HEK293 (cell line): ENCODE results near the gene ATP2C1.
A peak's percentile ranks its signal among the peaks of the same experiment; 100 is the strongest.

ENCODE experiments used
- AEBP2 ChIP-seq: fragments of 450-650 bp; formaldehyde crosslinking; IDR thresholded peaks from 2 replicates; pipeline ENCODE4 v1.5.1; 2016; ENCODE audit warnings: missing biosample characterization, missing genetic modification characterization, borderline replicate concordance
- ATF2 ChIP-seq: fragments of 450-650 bp; formaldehyde crosslinking; IDR thresholded peaks from 2 replicates; pipeline ENCODE4 v1.5.1; 2016; ENCODE audit warnings: missing biosample characterization, missing genetic modification characterization, low read depth
- BCL11B ChIP-seq: fragments of 450-650 bp; formaldehyde crosslinking; IDR thresholded peaks from 2 replicates; pipeline ENCODE4 v1.5.1; 2016; ENCODE audit warnings: low read depth, missing biosample characterization, missing genetic modification characterization
- CTCF ChIP-seq: fragments of 450-650 bp; formaldehyde crosslinking; IDR thresholded peaks from 2 replicates; pipeline ENCODE4 v1.5.1; 2016; ENCODE audit warnings: missing biosample characterization, missing genetic modification characterization
- KLF7 ChIP-seq: fragments of 450-650 bp; formaldehyde crosslinking; IDR thresholded peaks from 2 replicates; pipeline ENCODE4 v1.5.1; 2016; ENCODE audit warnings: missing biosample characterization, missing genetic modification characterization, borderline replicate concordance
- MZF1 ChIP-seq: fragments of 450-650 bp; formaldehyde crosslinking; IDR thresholded peaks from 2 replicates; pipeline ENCODE4 v1.5.1; 2017; ENCODE audit warnings: missing biosample characterization, missing genetic modification characterization, borderline replicate concordance
- TRIM28 ChIP-seq: IDR thresholded peaks from 2 replicates; pipeline ENCODE4 v1.6.1; 2011; ENCODE audit warnings: low read length, control low read depth, borderline replicate concordance
- YY1 ChIP-seq: fragments of 450-650 bp; formaldehyde crosslinking; IDR thresholded peaks from 2 replicates; pipeline ENCODE4 v1.5.1; 2018; ENCODE audit warnings: missing biosample characterization, missing genetic modification characterization
- ZBTB44 ChIP-seq: fragments of 450-650 bp; IDR thresholded peaks from 2 replicates; pipeline ENCODE4 v1.5.1; 2018; ENCODE audit warnings: missing biosample characterization, mild to moderate bottlenecking, missing genetic modification characterization
- ZBTB48 ChIP-seq: fragments of 450-650 bp; formaldehyde crosslinking; IDR thresholded peaks from 2 replicates; pipeline ENCODE4 v1.5.1; 2016; ENCODE audit warnings: missing biosample characterization, missing genetic modification characterization
- ZNF10 ChIP-seq: fragments of 450-650 bp; formaldehyde crosslinking; IDR thresholded peaks from 2 replicates; pipeline ENCODE4 v1.5.1; 2017; ENCODE audit warnings: missing biosample characterization, missing genetic modification characterization
- ZNF133 ChIP-seq: fragments of 450-650 bp; formaldehyde crosslinking; IDR thresholded peaks from 2 replicates; pipeline ENCODE4 v1.5.1; 2016; ENCODE audit warnings: missing biosample characterization, missing genetic modification characterization
- ZNF138 ChIP-seq: fragments of 450-650 bp; formaldehyde crosslinking; IDR thresholded peaks from 2 replicates; pipeline ENCODE4 v1.5.1; 2016; ENCODE audit warnings: missing biosample characterization, missing genetic modification characterization, borderline replicate concordance
- ZNF169 ChIP-seq: fragments of 450-650 bp; formaldehyde crosslinking; IDR thresholded peaks from 2 replicates; pipeline ENCODE4 v1.5.1; 2016; ENCODE audit warnings: missing biosample characterization, missing genetic modification characterization
- ZNF175 ChIP-seq: fragments of 450-650 bp; formaldehyde crosslinking; IDR thresholded peaks from 2 replicates; pipeline ENCODE4 v1.5.1; 2016; ENCODE audit warnings: missing biosample characterization, missing genetic modification characterization
- ZNF202 ChIP-seq: fragments of 450-650 bp; formaldehyde crosslinking; IDR thresholded peaks from 2 replicates; pipeline ENCODE4 v1.5.1; 2016; ENCODE audit warnings: missing biosample characterization, missing genetic modification characterization, borderline replicate concordance
- ZNF280C ChIP-seq: fragments of 450-650 bp; formaldehyde crosslinking; IDR thresholded peaks from 2 replicates; pipeline ENCODE4 v1.5.1; 2016; ENCODE audit warnings: missing biosample characterization, missing genetic modification characterization
- ZNF311 ChIP-seq: fragments of 450-650 bp; formaldehyde crosslinking; IDR thresholded peaks from 2 replicates; pipeline ENCODE4 v1.5.1; 2017; ENCODE audit warnings: missing biosample characterization, missing genetic modification characterization, borderline replicate concordance
- ZNF398 ChIP-seq: fragments of 450-650 bp; formaldehyde crosslinking; IDR thresholded peaks from 2 replicates; pipeline ENCODE4 v1.5.1; 2017; ENCODE audit warnings: missing biosample characterization, missing genetic modification characterization
- ZNF404 ChIP-seq: fragments of 450-650 bp; formaldehyde crosslinking; IDR thresholded peaks from 2 replicates; pipeline ENCODE4 v1.5.1; 2017; ENCODE audit warnings: missing biosample characterization, missing genetic modification characterization
- ZNF488 ChIP-seq: fragments of 450-650 bp; formaldehyde crosslinking; IDR thresholded peaks from 2 replicates; pipeline ENCODE4 v1.5.1; 2016; ENCODE audit warnings: missing biosample characterization, missing genetic modification characterization
- ZNF513 ChIP-seq: fragments of 450-650 bp; IDR thresholded peaks from 2 replicates; pipeline ENCODE4 v1.5.1; 2018; ENCODE audit warnings: missing biosample characterization, missing genetic modification characterization
- ZNF544 ChIP-seq: fragments of 450-650 bp; formaldehyde crosslinking; IDR thresholded peaks from 2 replicates; pipeline ENCODE4 v1.5.0; 2017; ENCODE audit warnings: missing biosample characterization, missing genetic modification characterization
- ZNF600 ChIP-seq: fragments of 450-650 bp; formaldehyde crosslinking; IDR thresholded peaks from 2 replicates; pipeline ENCODE4 v1.5.1; 2016; ENCODE audit warnings: missing biosample characterization, missing genetic modification characterization
- ZNF654 ChIP-seq: fragments of 450-650 bp; formaldehyde crosslinking; IDR thresholded peaks from 2 replicates; pipeline ENCODE4 v1.5.1; 2016; ENCODE audit warnings: low read depth, missing biosample characterization, missing genetic modification characterization
- ZNF747 ChIP-seq: fragments of 450-650 bp; formaldehyde crosslinking; IDR thresholded peaks from 2 replicates; pipeline ENCODE4 v1.5.1; 2016; ENCODE audit warnings: missing biosample characterization, missing genetic modification characterization
- ZXDB ChIP-seq: fragments of 450-650 bp; formaldehyde crosslinking; IDR thresholded peaks from 2 replicates; pipeline ENCODE4 v1.5.1; 2016; ENCODE audit warnings: missing biosample characterization, missing genetic modification characterization

Gene ATP2C1

GRCh38 chr3:130892759-130893375 lies 1.0 kb upstream of the ATP2C1 start (continued):
- no peak for TF ChIP-seq ZNF202 (tag by site-specific recombination)
- TF ChIP-seq ZNF488 (tag by site-specific recombination), result no peak
- TF ChIP-seq ZBTB44 (tag by site-specific recombination), result no peak
- TF ChIP-seq ZNF133, result no peak
- TF ChIP-seq ZNF404 (tag by site-specific recombination), result no peak
- no peak for TF ChIP-seq AEBP2 (tag by site-specific recombination)
- TF ChIP-seq BCL11B, result no peak
- no peak for TF ChIP-seq KLF7
- TF ChIP-seq YY1, result no peak
- no peak for TF ChIP-seq ZBTB48 (tag by site-specific recombination)
- TF ChIP-seq ZNF654 (tag by site-specific recombination), result peak; percentile 78
- TF ChIP-seq ZNF513, result no peak
- TF ChIP-seq ZNF600 (tag by site-specific recombination), result no peak
- TF ChIP-seq ZNF398 (tag by site-specific recombination), result no peak
- no peak for TF ChIP-seq ZNF544 (tag by site-specific recombination)
- TF ChIP-seq MZF1 (tag by site-specific recombination), result 0 out of 2 replicates have a peak, but pooled peaks have one; percentile 23
- TF ChIP-seq ZNF169 (tag by site-specific recombination), result no peak
- TF ChIP-seq ZNF747 (tag by site-specific recombination), result no peak
- no peak for TF ChIP-seq ZNF280C (tag by site-specific recombination)
- TF ChIP-seq ZXDB (tag by site-specific recombination), result no peak
- peak; percentile 47; the same call in 1 of the 2 replicates for TF ChIP-seq ZNF10
- peak; percentile 48 for TF ChIP-seq CTCF (tag by site-specific recombination)
- TF ChIP-seq TRIM28, result 0 out of 2 replicates have a peak, but pooled peaks have one; percentile 45
- TF ChIP-seq ZNF138 (tag by site-specific recombination), result no peak
- no peak for TF ChIP-seq ZNF175 (tag by site-specific recombination)
- no peak for TF ChIP-seq ZNF311 (tag by site-specific recombination)
- no peak for TF ChIP-seq ATF2
